T-helper 17 cell (primary cell): ENCODE data around the gene GRID1. TPM values are rescaled to one million over a fixed set of nuclear protein-coding genes. Genes with fewer than 3 reads are reported as not detected.
"Not testable (repeated sequence)": the region's sequence is repeated elsewhere in the genome, so short reads cannot be mapped to it uniquely, and the experiment has no call there.

ENCODE experiments used
- ATAC-seq: fragments of 150-1000 bp; cut with Tn5 transposase; 2 replicates; pipeline ENCODE4 v1.10.0; 2021; ENCODE audit warnings: mild to moderate bottlenecking, moderate library complexity
- DNase-seq, 3 donors: peaks; one replicate each; pipeline versions ENCODE4 v3.0.0 to v3.0.0-alpha.2; 2020 to 2021
- H3K9me3 ChIP-seq: one replicate; pipeline ENCODE4 v1.7.0; 2013; ENCODE audit warnings: low read length, mild to moderate bottlenecking; ENCODE audit not compliant: control insufficient read depth, poor library complexity, severe bottlenecking
- H3K27ac Mint-ChIP-seq: one replicate; pipeline ENCODE4 v1.8.0; 2022; ENCODE audit warnings: mild to moderate bottlenecking, moderate library complexity, mixed read lengths
- H3K27me3 Mint-ChIP-seq: one replicate; pipeline ENCODE4 v1.8.0; 2022; ENCODE audit warnings: mixed read lengths
- H3K36me3 Mint-ChIP-seq: one replicate; pipeline ENCODE4 v1.8.0; 2022; ENCODE audit warnings: low read depth, mixed read lengths
- H3K4me1 Mint-ChIP-seq: one replicate; pipeline ENCODE4 v1.8.0; 2022; ENCODE audit warnings: mild to moderate bottlenecking, mixed read lengths
- H3K4me3 Mint-ChIP-seq: one replicate; pipeline ENCODE4 v1.8.0; 2022; ENCODE audit warnings: mild to moderate bottlenecking, moderate library complexity, mixed read lengths
- total RNA-seq, 4 donors: library from RNA in 2 of 4; stranded (reverse) in 2 of 4; gene quantifications; one replicate each; pipeline ENCODE4 v1.2.3 and lab custom pipeline; 2022 to 2026

GRID1 gene
- total RNA-seq, 2 donors from 2014 or later, result not detected

GRCh38 chr10:86038371-86038770 lies 328.2 kb downstream of the GRID1 start:
- DNase-seq (no peak), ATAC-seq (no peak)
- H3K4me3 Mint-ChIP-seq, result no peak overlapping the region
- H3K4me1 Mint-ChIP-seq, result peaks cover 3% of the 10 kb centered on the region
- no peak overlapping the region for H3K27ac Mint-ChIP-seq
- no peaks in the 10 kb centered on the region for H3K9me3 ChIP-seq
- H3K36me3 Mint-ChIP-seq, result no peaks in the 10 kb centered on the region
- H3K27me3 Mint-ChIP-seq, result no peaks in the 10 kb centered on the region

- ATAC-seq (no peak), DNase-seq (no peak)
- H3K27me3 Mint-ChIP-seq, result no peaks in the 10 kb centered on the region
- no peak overlapping the region for H3K27ac Mint-ChIP-seq
- H3K4me1 Mint-ChIP-seq, result peaks cover 3% of the 10 kb centered on the region
- H3K36me3 Mint-ChIP-seq, result no peaks in the 10 kb centered on the region
- H3K4me3 Mint-ChIP-seq, result no peak overlapping the region
- no peaks in the 10 kb centered on the region for H3K9me3 ChIP-seq
Observed at GRCh38 chr10:86037096-86037495, 329.5 kb downstream of the GRID1 start.

- no peaks in the 10 kb centered on the region for H3K27me3 Mint-ChIP-seq
- DNase-seq (no peak), ATAC-seq (no peak)
- H3K27ac Mint-ChIP-seq, result no peak overlapping the region
- H3K36me3 Mint-ChIP-seq, result no peaks in the 10 kb centered on the region
- no peaks in the 10 kb centered on the region for H3K9me3 ChIP-seq
- peaks cover 3% of the 10 kb centered on the region for H3K4me1 Mint-ChIP-seq
- H3K4me3 Mint-ChIP-seq, result no peak overlapping the region
Observed at GRCh38 chr10:86036544-86036831, 330.1 kb downstream of the GRID1 start.

- Mint-ChIP-seq H3K27me3 (no peaks in the 10 kb centered on the region), H3K4me3 (no peak overlapping the region), H3K4me1 (peaks cover 2% of the 10 kb centered on the region), H3K27ac (no peak overlapping the region), H3K36me3 (no peaks in the 10 kb centered on the region)
- no peak for ATAC-seq
- H3K9me3 ChIP-seq, result no peaks in the 10 kb centered on the region
- no peak for DNase-seq
Observed at GRCh38 chr10:86035791-86036543, 330.6 kb downstream of the GRID1 start.

- no peaks in the 10 kb centered on the region for H3K9me3 ChIP-seq
- no peak for ATAC-seq
- Mint-ChIP-seq H3K27ac (no peak overlapping the region), H3K36me3 (no peaks in the 10 kb centered on the region), H3K27me3 (no peaks in the 10 kb centered on the region), H3K4me1 (no peaks in the 10 kb centered on the region), H3K4me3 (no peak overlapping the region)
- DNase-seq, result no peak
Observed at GRCh38 chr10:86034710-86035109, 331.9 kb downstream of the GRID1 start.

GRCh38 chr10:86033581-86033980 lies 333.0 kb downstream of the GRID1 start:
- H3K9me3 ChIP-seq, result no peaks in the 10 kb centered on the region
- DNase-seq (no peak), ATAC-seq (no peak)
- Mint-ChIP-seq H3K4me3 (no peak overlapping the region), H3K27me3 (peaks cover 9% of the 10 kb centered on the region), H3K36me3 (no peaks in the 10 kb centered on the region), H3K4me1 (no peaks in the 10 kb centered on the region), H3K27ac (no peak overlapping the region)

- not testable (repeated sequence) for DNase-seq, H3K4me1 Mint-ChIP-seq, H3K27ac Mint-ChIP-seq, H3K9me3 ChIP-seq, H3K36me3 Mint-ChIP-seq, ATAC-seq, H3K4me3 Mint-ChIP-seq
- H3K27me3 Mint-ChIP-seq, result peaks cover 23% of the 10 kb centered on the region
Observed at GRCh38 chr10:86032087-86032486, 334.5 kb downstream of the GRID1 start.

- Mint-ChIP-seq H3K27ac (no peak overlapping the region), H3K4me3 (no peak overlapping the region), H3K36me3 (no peaks in the 10 kb centered on the region), H3K27me3 (peaks cover 33% of the 10 kb centered on the region), H3K4me1 (no peaks in the 10 kb centered on the region)
- H3K9me3 ChIP-seq, result no peaks in the 10 kb centered on the region
- DNase-seq, result no peak
- ATAC-seq, result no peak
Observed at GRCh38 chr10:86030312-86030711, 336.3 kb downstream of the GRID1 start.

- H3K9me3 ChIP-seq, result no peaks in the 10 kb centered on the region
- ATAC-seq, result no peak
- Mint-ChIP-seq H3K27ac (no peak overlapping the region), H3K36me3 (peaks cover 2% of the 10 kb centered on the region), H3K4me3 (no peak overlapping the region), H3K27me3 (peaks cover 36% of the 10 kb centered on the region), H3K4me1 (no peaks in the 10 kb centered on the region)
- no peak for DNase-seq
Observed at GRCh38 chr10:86027346-86027745, 339.2 kb downstream of the GRID1 start.

GRCh38 chr10:86025509-86025908 lies 341.1 kb downstream of the GRID1 start:
- no peaks in the 10 kb centered on the region for H3K4me1 Mint-ChIP-seq
- H3K9me3 ChIP-seq, result no peaks in the 10 kb centered on the region
- ATAC-seq (no peak), DNase-seq (no peak)
- H3K27me3 Mint-ChIP-seq, result peaks cover 36% of the 10 kb centered on the region
- no peak overlapping the region for H3K27ac Mint-ChIP-seq
- no peak overlapping the region for H3K4me3 Mint-ChIP-seq
- peaks cover 2% of the 10 kb centered on the region for H3K36me3 Mint-ChIP-seq

GRCh38 chr10:86024281-86025041 lies 342.1 kb downstream of the GRID1 start:
- no peak for ATAC-seq
- peaks cover 35% of the 10 kb centered on the region for H3K27me3 Mint-ChIP-seq

GRCh38 chr10:86023931-86024280 lies 342.7 kb downstream of the GRID1 start:
- H3K36me3 Mint-ChIP-seq, result peaks cover 2% of the 10 kb centered on the region
- peaks cover 30% of the 10 kb centered on the region for H3K27me3 Mint-ChIP-seq
- H3K9me3 ChIP-seq, result no peaks in the 10 kb centered on the region
- DNase-seq (no peak), ATAC-seq (no peak)
- no peaks in the 10 kb centered on the region for H3K4me1 Mint-ChIP-seq
- no peak overlapping the region for H3K27ac Mint-ChIP-seq
- H3K4me3 Mint-ChIP-seq, result no peak overlapping the region

More at GRCh38 chr10:86024281-86025041, 342.1 kb downstream of the GRID1 start:
- no peak overlapping the region for H3K4me3 Mint-ChIP-seq
- H3K27ac Mint-ChIP-seq, result no peak overlapping the region
- no peak for DNase-seq
- H3K4me1 Mint-ChIP-seq, result no peaks in the 10 kb centered on the region
- H3K9me3 ChIP-seq, result no peaks in the 10 kb centered on the region
- peaks cover 2% of the 10 kb centered on the region for H3K36me3 Mint-ChIP-seq

GRCh38 chr10:86023336-86023735 lies 343.3 kb downstream of the GRID1 start:
- peaks cover 2% of the 10 kb centered on the region for H3K36me3 Mint-ChIP-seq
- ATAC-seq, result no peak
- H3K27ac Mint-ChIP-seq, result no peak overlapping the region
- no peak for DNase-seq
- H3K9me3 ChIP-seq, result no peaks in the 10 kb centered on the region
- no peak overlapping the region for H3K4me3 Mint-ChIP-seq
- peaks cover 25% of the 10 kb centered on the region for H3K27me3 Mint-ChIP-seq
- H3K4me1 Mint-ChIP-seq, result no peaks in the 10 kb centered on the region

- Mint-ChIP-seq H3K36me3 (peaks cover 2% of the 10 kb centered on the region), H3K27ac (no peak overlapping the region), H3K4me3 (no peak overlapping the region), H3K4me1 (no peaks in the 10 kb centered on the region), H3K27me3 (peaks cover 21% of the 10 kb centered on the region)
- DNase-seq, result no peak
- H3K9me3 ChIP-seq, result no peaks in the 10 kb centered on the region
- no peak for ATAC-seq
Observed at GRCh38 chr10:86022906-86023305, 343.7 kb downstream of the GRID1 start.
